Nephron (organoid): ENCODE measurements around the gene ECM2.

Source experiments
- H3K27ac Mint-ChIP-seq, 3 experiments: 2 replicates each; pipeline ENCODE4 v1.8.0; 2020; ENCODE audit warnings: mixed read lengths in 3 of 3, mild to moderate bottlenecking in 2 of 3, moderate library complexity in 1 of 3
- H3K27me3 Mint-ChIP-seq: 2 replicates; pipeline ENCODE4 v1.8.0; 2021; ENCODE audit warnings: low read depth, mild to moderate bottlenecking, moderate library complexity, mixed read lengths
- H3K36me3 Mint-ChIP-seq: 2 replicates; pipeline ENCODE4 v1.8.0; 2020; ENCODE audit warnings: low read depth, mixed read lengths
- H3K4me1 Mint-ChIP-seq: 2 replicates; pipeline ENCODE4 v1.8.0; 2020; ENCODE audit warnings: mixed read lengths
- H3K4me3 Mint-ChIP-seq, 3 experiments: 2 replicates each; pipeline ENCODE4 v1.8.0; 2020; ENCODE audit warnings: mild to moderate bottlenecking in 3 of 3, mixed read lengths in 3 of 3, moderate library complexity in 2 of 3
- H3K9me3 Mint-ChIP-seq: 2 replicates; pipeline ENCODE4 v1.8.0; 2020; ENCODE audit warnings: mixed read lengths
- CTCF ChIP-seq, 3 experiments: fragments of 200-600 bp; sonication (generic); IDR thresholded peaks; one replicate each; pipeline ENCODE4 v1.5.0; 2021; ENCODE audit warnings: antibody characterized with exemption in 3 of 3; ENCODE audit not compliant: unreplicated experiment in 3 of 3

The ECM2 gene

GRCh38 chr9:92547356-92547755, 11.6 kb upstream of the ECM2 start:
- Mint-ChIP-seq H3K36me3 (no peaks in the 10 kb centered on the region), H3K27ac (no peak overlapping the region), H3K4me1 (no peaks in the 10 kb centered on the region), H3K9me3 (peaks cover 10% of the 10 kb centered on the region), H3K27me3 (no peaks in the 10 kb centered on the region), H3K4me3 (no peak overlapping the region)
- no peak for TF ChIP-seq CTCF (IDR thresholded peaks at IDR 0.05; ENCODE audit: unreplicated experiment in 3 of 3)

DNA sequence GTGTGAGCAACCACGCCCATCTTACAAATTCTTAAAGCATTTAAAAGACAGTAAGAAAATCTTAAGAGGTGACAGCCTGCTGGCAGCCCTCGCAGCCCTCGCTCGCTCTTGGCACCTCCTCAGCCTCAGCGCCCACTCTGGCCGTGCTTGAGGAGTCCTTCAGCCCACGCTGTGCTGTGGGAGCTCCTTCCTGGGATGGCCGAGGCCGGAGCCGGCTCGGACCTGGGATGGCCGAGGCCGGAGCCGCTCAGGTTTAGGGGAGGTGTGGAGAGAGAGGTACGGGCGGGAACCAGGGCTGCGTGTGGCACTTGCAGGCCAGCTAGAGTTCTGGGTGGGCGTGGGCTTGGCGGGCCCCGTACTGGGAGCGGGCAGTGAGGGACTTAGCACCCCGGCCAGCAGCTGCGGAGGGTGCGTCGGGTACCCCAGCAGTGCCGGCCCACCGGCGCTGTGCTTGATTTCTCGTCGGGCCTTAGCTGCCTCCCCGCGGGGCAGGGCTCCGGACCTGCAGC, 9.3 kb upstream of the ECM2 start:
- Mint-ChIP-seq H3K4me3 (no peak overlapping the region), H3K36me3 (no peaks in the 10 kb centered on the region), H3K27ac (no peak overlapping the region), H3K27me3 (no peaks in the 10 kb centered on the region), H3K4me1 (no peaks in the 10 kb centered on the region), H3K9me3 (peaks cover 16% of the 10 kb centered on the region)
- no peak for TF ChIP-seq CTCF (IDR thresholded peaks at IDR 0.05; ENCODE audit: unreplicated experiment in 3 of 3)

GRCh38 chr9:92543972-92544371, 8.2 kb upstream of the ECM2 start:
- H3K4me3 Mint-ChIP-seq: no peak overlapping the region
- peaks cover 16% of the 10 kb centered on the region for H3K9me3 Mint-ChIP-seq
- no peaks in the 10 kb centered on the region for H3K27me3 Mint-ChIP-seq
- TF ChIP-seq CTCF (IDR thresholded peaks at IDR 0.05; ENCODE audit: unreplicated experiment in 3 of 3): no peak
- no peaks in the 10 kb centered on the region for H3K4me1 Mint-ChIP-seq
- no peak overlapping the region for H3K27ac Mint-ChIP-seq
- H3K36me3 Mint-ChIP-seq: no peaks in the 10 kb centered on the region

GRCh38 chr9:92538541-92538940, 2.8 kb upstream of the ECM2 start:
- H3K27me3 Mint-ChIP-seq: no peaks in the 10 kb centered on the region
- H3K27ac Mint-ChIP-seq: no peak overlapping the region
- no peak overlapping the region for H3K4me3 Mint-ChIP-seq
- peaks cover 10% of the 10 kb centered on the region for H3K9me3 Mint-ChIP-seq
- H3K4me1 Mint-ChIP-seq: peaks cover 14% of the 10 kb centered on the region
- H3K36me3 Mint-ChIP-seq: no peaks in the 10 kb centered on the region
- no peak for TF ChIP-seq CTCF (IDR thresholded peaks at IDR 0.05; ENCODE audit: unreplicated experiment in 3 of 3)

DNA sequence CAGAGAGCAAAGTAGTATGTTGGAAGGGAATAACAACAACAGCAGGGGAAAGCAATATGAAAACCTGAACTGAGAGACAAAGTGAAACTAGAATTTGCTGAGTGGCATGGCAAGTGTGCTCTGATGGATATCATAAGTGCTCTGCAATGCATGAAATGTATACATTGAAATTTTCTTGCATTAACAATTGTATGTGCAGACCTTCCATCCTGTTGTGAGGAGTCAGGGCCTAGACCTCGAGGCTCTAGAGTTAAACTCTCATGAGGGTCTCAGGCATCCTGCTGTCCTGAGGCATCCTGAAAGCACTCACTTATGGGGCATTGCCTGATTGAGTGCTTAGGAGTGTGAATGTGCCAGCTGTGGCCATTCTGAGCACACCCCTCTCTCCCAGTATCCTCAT, 1.1 kb downstream of the ECM2 start:
- no peaks in the 10 kb centered on the region for H3K27me3 Mint-ChIP-seq
- peaks cover 9% of the 10 kb centered on the region for H3K36me3 Mint-ChIP-seq
- peaks cover 19% of the 10 kb centered on the region for H3K9me3 Mint-ChIP-seq
- TF ChIP-seq CTCF (IDR thresholded peaks at IDR 0.05; ENCODE audit: unreplicated experiment in 3 of 3): no peak
- H3K27ac Mint-ChIP-seq: peak overlapping the region; percentile 68 to 82 (median 75)
- peaks cover 14% of the 10 kb centered on the region for H3K4me1 Mint-ChIP-seq
- H3K4me3 Mint-ChIP-seq: peak overlapping the region in 2 of 3 experiments; percentile 51 to 61

DNA sequence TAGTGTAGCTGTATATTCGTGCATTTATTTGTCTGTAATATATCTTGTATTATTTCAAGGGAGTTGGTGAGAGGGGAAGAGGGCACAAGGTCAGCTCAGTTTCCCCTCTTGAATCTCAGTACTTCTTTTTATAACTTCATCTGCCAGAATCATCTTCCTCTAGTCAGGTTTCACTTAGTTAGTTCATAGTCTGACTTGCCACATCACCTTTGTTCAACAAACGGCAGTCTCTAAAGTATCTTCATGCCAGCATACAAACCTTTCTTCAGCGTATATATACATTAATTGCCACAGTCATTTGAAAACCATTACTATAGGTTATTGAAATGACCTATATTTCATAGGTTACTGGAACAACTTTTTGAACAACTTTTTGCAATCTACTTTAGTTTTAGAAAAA, 1.6 kb downstream of the ECM2 start:
- H3K27ac Mint-ChIP-seq: peak overlapping the region; percentile 2 to 82 (median 14)
- H3K36me3 Mint-ChIP-seq: peaks cover 9% of the 10 kb centered on the region
- H3K27me3 Mint-ChIP-seq: no peaks in the 10 kb centered on the region
- no peak for TF ChIP-seq CTCF (IDR thresholded peaks at IDR 0.05; ENCODE audit: unreplicated experiment in 3 of 3)
- H3K4me3 Mint-ChIP-seq: no peak overlapping the region
- H3K4me1 Mint-ChIP-seq: peaks cover 14% of the 10 kb centered on the region
- H3K9me3 Mint-ChIP-seq: peaks cover 19% of the 10 kb centered on the region
